GM19043 (cell line): ENCODE results near the gene TMEM121B.
A peak's percentile ranks its signal among the peaks of the same experiment; 100 is the strongest.

Experiments used
- ATAC-seq: cut with Tn5 transposase; IDR thresholded peaks from one replicate; pipeline ENCODE4 v1.9.1; 2021; ENCODE audit warnings: low read depth; ENCODE audit not compliant: unreplicated experiment

The TMEM121B gene

DNA sequence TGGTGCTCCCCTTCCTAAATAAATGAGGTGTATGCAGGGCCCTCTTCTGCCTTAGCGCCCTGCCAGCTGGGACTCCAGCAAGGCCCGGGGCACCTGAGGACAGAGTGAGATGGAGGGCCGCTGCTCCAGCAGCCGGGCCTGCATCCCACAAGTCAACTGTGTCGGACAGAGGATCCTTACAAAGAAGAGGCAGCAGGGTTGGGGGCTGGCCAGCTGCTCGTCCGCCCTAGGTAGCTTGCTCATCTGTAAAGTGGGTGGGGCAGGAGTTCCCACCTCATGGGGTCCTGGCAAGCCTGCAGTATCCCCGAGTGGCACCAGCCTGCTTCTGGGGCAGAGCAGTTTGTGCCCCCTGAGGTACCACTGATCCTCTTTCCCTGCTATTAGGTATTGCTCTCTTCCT lies 7.6 kb downstream of the TMEM121B start:
- ATAC-seq: no peak

DNA sequence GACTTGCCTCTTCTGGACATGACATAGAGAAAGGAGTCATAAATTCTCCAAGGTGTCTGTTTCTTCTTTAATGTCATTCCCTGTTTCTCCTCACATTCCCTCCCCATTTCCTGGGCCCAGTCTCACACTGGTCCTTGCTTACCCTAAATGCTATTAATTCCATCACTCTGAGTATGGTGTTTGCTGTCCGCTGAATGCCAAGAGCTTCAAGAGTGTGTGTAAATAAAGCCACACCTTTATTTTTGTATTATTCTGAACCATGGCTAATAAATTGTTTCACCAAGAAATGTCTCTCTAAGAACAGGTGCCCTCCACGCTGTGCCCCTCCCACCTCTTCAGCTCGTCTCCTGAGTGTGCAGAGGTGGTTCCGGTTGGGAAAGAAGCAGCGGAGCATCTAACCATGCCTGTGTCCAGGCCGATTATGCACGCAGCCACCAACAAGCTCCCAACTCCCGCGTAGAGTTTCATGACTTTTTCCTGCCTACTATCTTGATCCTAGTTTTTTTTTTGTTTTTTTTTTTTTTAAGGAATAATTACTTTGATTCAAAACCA lies 8.6 kb downstream of the TMEM121B start:
- ATAC-seq: no peak

DNA sequence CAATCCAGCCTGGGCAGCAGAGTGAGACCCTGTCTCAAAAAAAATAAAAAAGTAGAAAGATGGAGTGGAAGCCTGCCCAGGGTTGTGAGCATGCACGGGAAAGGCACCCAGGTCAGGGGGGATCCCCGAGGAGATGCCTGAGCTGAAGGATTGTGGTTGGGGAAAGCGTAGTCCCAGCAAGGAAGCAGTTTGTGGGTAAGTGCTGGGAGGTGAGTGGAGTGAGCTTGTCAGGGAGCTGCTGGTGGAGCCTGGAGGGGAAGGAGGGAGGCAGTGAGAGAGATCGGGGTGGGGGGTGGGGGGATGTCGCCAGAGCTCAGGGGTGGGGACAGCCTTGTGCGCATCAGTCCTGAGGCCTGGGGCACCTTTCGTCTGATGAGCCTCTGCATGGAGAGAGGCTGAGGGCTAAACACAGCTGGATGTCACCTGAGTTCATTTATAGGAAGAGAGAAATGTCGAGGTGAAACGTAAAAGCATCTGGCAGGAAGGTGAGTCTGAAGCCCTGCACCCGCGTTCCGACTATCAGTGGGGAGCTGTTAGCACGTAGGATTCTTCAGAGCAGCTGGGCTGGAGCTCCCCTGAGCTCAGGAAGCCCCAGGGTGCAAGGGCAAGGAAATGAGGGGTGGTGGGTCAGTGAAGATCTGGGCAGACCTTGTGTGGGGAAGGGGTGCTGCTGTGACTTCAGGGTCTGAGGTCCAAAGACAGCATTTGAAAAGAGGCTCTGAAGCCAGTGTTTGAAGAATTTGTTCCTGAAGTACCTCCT lies 10.2 kb downstream of the TMEM121B start:
- ATAC-seq: no peak

DNA sequence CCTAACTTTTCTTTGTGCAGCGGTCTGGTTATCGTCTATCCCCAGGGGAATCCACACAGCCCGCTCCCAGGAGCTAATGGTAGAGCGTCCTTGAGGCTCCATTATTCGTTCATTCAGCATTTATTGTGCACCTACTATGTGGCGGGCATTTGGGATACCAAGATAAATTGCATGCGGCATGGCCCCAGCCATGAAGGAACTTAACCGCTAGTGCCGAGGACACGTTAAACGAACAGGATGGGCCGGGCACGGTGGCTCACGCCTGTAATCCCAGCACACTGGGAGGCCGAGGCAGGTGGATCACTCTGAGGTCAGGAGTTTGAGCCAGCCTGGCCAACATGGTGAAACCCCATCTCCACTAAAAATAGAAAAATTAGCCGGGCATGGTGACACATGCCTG lies 11.2 kb downstream of the TMEM121B start:
- ATAC-seq: no peak

DNA sequence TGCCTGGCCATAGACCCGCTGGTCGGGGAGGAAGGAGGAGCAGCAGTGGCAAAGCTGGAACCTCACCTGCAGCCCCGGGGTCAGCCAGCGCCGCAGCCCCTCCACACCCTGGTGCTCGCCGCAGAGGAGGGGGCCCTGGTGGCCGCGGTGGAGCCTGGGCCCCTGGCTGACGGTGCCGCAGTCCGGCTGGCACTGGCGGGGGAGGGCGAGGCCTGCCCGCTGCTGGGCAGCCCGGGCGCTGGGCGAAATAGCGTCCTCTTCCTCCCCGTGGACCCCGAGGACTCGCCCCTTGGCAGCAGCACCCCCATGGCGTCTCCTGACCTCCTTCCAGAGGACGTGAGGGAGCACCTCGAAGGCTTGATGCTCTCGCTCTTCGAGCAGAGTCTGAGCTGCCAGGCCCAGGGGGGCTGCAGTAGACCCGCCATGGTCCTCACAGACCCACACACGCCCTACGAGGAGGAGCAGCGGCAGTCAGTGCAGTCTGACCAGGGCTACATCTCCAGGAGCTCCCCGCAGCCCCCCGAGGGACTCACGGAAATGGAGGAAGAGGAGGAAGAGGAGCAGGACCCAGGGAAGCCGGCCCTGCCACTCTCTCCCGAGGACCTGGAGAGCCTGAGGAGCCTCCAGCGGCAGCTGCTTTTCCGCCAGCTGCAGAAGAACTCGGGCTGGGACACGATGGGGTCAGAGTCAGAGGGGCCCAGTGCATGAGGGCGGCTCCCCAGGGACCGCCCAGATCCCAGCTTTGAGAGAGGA lies 11.9 kb downstream of the TMEM121B start:
- ATAC-seq: no peak

DNA sequence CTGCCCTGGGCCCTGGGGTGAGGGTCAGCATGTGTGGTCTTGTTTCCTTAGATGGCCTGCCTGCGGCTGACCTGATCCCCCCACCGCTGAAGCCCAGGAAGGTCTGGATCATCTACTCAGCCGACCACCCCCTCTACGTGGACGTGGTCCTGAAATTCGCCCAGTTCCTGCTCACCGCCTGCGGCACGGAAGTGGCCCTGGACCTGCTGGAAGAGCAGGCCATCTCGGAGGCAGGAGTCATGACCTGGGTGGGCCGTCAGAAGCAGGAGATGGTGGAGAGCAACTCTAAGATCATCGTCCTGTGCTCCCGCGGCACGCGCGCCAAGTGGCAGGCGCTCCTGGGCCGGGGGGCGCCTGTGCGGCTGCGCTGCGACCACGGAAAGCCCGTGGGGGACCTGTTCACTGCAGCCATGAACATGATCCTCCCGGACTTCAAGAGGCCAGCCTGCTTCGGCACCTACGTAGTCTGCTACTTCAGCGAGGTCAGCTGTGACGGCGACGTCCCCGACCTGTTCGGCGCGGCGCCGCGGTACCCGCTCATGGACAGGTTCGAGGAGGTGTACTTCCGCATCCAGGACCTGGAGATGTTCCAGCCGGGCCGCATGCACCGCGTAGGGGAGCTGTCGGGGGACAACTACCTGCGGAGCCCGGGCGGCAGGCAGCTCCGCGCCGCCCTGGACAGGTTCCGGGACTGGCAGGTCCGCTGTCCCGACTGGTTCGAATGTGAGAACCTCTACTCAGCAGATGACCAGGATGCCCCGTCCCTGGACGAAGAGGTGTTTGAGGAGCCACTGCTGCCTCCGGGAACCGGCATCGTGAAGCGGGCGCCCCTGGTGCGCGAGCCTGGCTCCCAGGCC lies 12.7 kb downstream of the TMEM121B start:
- ATAC-seq: no peak

DNA sequence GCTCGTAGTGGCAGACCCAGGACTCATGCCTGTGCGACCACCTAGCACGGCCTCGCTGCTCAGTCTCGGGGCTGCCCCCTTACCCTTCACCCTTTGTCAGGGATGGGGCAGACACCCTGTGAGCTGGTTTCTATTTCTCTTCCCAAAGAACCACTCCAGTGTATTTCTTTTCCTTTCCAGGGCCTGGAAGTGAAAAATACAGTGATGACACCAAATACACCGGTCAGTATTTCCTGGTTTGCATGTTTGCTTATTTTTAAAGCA lies 13.7 kb downstream of the TMEM121B start:
- no peak for ATAC-seq

DNA sequence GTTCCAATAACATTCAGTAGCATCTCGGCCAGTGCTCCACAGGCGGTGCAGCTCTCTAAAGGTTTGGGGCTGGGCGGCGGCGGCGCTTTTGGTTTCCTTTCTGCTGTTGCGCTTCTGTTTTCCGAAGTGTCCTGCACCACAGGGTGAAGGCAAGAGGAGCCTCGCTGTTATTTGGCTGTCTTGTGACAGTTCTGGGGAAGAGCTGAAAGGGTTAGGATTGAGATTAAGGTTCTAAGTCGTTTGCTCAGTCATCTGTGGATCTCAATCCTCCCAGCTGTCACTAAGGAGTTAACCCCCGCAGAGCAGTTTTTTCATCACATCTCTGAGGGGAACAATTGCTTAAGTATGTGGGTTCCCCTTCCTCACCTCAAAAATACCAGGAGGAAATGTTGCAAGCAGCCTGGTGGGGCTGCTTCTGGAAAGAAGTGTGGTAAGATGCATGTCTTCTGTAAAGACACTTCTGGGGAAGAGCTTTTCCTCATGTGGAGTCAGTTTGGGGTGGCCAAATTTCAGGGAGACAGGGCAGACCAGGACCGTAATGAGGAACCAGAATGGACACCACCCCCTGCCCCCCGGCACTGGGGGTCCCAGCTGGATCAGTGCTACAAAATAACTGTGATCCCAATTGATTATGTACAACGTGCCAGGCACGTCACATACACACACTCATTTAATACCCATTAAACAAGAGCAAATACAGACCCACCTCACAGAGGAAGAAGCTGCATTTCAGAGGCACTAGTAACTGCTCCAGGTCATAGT lies 14.2 kb downstream of the TMEM121B start:
- ATAC-seq: no peak

DNA sequence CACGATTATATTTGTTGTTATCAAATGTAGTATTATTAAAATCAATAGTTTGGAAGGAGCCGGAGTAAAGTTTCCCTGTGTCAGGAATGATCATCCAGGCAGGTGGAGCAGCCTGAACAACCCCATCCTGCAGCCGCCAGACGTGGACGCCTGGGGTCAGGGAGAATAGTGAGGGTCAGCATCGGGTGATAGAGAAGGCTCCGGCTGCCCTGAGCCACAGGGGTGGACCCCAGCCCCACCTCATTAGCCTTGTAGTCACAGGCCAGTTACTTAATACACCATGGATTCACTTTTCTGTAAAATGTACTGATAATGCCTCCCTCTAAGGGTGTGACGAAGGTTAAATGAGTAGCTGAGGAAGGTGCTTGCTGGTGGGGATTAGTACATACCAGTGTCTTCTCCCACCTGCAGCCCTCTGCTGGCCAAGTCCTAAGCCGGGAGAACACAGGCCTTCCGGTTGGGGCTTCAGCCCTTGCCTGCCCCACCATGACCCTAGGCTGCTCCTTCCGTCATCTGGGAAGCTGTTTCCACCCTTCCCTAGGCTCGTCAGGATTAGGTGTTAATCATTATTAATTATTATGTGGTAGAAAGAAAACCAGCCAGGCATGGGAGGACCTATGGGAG lies 14.9 kb downstream of the TMEM121B start:
- ATAC-seq: no peak

DNA sequence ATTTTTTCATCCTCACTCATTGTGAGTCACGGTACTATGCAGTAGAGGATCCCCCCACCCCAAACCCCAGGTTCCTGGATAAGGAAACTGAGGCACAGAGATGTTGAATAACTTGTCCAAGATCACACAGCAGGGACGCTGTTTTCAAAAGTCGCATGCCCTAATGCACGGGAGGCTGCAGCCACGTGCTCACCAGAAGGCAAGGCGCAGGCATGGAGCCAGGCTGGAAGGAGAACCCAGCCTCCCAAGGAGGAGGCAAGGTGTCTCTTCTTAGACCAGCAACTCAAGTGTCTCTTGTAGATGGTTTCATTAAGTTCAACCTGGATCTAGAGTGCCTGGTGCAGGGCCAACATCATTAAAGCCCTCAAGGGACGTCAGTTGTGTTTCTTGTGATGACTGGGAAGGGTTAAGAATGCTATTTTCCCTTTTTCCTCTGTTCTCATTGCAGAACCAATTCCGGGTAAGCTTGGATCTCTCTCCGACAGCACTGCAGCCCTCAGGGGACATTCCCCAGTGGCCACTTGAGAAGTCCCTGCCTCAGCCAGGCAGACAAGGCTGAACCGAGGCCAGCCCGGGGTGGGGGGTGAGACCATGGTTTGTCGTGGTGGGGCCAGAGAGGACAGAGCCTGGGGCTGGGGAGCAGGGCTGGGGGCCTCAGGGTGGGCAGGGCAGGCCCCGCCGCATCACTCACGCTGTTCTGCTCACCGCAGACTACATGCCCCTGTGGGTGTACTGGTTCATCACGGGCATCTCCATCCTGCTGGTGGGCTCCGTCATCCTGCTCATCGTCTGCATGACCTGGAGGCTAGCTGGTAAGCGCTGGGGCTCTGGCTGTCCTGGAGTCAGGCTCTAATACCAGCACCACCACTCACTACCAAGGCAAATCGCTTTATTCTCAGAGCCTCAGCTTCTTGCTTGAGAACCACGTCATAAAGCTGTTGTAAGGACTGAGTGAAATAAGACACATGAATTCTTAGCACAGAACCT lies 15.7 kb downstream of the TMEM121B start:
- ATAC-seq: no peak

DNA sequence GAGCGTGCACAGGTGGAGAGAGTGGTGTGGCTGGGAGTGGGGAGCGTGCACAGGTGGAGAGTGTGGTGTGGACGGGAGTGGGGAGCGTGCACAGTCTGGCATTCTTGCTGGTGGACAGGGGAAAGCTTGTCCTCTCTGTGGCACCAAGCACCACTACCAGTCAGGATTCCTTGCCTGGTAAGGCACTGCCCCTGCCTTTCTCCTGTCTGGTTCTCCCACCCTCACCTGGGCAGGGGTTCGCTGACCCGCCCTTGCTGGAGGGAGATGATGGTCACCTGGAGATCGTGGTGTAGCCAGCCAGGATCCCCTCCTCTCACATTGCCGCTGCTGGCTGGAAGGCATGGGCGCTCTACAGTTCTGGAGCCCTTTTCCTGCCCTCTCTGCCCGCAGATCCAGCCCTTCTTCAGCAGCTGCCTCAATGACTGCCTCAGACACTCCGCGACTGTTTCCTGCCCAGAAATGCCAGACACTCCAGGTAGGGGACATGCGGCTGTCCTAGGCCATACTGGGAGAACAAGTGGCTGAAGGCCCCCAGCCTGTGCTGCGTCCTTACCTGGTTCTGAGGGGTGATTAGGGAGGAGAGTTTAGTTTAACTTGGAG lies 16.7 kb downstream of the TMEM121B start:
- ATAC-seq: no peak

DNA sequence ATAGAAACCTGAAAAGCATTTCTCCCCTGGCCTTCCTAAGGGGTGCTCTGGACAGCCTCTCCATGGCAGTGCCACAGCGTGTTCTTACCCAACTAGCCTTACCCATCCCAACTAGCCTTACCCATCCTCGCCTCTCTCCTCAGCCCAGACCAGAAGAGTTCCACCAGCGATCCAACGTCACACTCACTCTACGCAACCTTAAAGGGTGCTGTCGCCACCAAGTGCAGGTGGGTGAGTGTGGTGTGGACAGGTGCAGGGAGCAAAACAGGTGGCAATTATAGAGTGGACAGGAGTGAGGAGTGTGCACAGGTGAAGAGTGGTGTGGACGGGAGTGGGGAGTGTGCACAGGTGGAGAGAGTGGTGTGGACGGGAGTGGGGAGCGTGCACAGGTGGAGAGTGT lies 17.8 kb downstream of the TMEM121B start:
- no peak for ATAC-seq

DNA sequence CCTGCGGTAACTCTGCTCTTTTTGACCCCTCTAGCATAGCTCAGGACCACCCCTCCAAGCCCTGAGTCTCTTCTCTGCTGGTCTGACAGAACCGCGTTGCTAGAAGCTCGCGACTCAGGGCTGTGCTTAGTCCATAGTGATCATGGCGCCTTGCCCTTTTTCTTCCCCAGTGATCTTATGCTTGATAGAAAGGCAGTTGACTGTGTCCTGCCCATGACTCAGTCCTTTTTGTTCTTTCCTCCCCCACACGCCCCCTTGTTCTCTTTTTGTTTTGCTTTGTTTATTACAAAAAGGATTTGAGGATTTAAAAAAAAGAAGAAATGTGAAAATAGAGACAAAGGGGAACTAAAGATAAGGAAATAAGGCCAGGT lies 18.9 kb downstream of the TMEM121B start:
- ATAC-seq: no peak

DNA sequence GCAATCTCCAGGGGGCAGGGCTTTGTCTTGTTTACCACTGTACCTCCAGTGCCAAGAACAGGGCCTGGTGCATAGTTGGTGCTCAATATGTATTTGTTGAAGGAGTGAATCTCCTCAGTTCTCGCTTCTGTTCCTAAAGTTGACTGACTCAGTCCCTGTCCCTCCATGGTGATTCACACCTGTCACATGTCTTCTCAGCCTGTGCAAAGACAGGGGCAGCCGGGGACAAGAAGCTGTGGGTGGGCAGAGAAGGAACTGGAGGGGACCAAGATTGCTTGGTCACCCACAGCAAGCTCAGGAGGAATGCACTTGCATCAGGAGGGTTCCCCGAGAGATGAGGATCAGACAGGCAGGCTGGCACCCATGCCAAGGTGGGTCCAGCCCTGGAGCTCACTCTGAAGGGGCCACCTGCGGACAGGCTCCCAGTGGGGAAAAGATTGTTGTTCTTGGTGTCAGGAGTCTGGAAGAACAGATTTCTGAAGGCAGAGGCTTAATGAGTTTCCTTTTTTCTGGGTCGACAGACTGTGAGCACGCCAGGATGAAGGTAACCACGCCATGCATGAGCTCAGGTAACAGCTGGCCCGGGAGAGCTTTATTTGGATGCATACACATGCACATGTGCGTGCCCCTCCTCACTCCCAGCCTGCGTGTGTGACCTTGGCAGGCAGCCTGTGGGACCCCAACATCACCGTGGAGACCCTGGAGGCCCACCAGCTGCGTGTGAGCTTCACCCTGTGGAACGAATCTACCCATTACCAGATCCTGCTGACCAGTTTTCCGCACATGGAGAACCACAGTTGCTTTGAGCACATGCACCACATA lies 19.5 kb downstream of the TMEM121B start:
- ATAC-seq: no peak

DNA sequence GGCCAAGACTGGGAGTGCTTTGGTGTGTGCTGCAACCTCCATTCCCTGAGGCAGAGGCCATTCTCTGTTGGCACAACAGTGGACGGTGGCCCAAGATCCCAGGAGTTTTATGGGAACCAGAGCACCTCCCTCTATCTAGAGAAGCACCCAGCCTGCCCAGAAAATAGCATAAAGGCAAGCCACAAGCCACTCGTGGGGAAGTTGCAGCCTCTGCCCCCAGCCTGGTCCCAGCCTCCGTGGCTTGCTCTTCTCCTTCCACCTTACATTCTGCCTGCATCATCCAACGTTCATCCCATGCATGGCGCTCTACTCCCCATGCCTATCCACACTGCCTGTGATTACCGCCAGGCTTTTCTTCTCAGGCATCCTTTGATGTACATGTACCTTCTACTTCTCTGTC lies 20.5 kb downstream of the TMEM121B start:
- ATAC-seq: no peak

DNA sequence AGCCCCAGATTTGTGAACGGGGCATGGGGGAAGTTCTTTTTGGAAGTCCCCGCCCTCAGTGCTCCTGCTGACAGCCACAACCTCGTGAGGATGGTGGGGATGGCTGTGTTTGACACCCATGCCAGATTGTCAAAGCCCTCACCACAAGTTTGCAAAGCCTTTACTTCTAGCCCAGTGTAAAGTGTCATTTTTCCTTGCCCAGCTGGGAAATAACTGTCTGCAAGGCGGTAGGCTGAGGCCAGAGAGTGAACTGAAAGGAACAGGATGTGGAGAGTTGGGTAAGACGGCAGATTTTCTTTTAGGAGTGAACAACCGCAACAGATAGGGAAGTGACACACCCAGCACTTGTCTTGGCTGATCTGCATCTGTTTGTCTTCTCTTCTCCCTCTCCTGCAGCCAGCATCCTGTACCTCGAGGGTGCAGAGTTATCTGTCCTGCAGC lies 22.8 kb downstream of the TMEM121B start:
- peak; percentile 53 for ATAC-seq

DNA sequence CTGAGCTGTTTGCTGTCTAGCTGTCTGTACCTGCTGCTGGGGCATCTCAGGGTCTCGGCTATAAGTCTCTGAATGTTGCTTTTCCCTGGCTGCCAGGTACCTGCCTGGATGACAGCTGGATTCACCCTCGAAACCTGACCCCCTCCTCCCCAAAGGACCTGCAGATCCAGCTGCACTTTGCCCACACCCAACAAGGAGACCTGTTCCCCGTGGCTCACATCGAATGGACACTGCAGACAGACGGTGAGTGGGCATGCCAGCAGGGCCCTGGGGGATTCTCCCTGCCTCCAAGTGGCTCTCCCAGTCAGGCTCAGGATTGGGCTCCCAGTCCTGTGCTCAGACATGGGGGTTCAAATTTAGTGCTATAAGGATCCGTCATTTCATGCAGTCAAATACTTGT lies 23.5 kb downstream of the TMEM121B start:
- ATAC-seq: no peak

DNA sequence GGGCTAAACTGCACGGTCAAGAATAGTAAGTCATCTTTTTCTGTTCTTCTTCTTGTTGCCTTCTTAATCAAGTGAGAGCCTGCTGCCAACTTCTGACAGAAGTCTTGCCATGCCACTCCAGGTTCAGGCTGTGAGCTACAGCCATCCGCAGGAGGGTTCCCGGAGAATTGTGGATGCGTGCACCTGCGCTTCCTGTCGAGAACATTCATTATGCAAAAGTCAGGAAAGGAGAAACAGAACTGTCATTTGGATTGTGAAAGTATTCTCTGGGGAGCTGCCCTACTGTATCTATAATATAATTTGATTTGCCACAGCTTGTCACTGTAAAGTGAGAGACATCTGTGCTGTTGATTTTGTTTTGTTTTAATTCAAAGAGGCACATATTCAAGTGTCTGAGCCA lies 24.1 kb downstream of the TMEM121B start:
- no peak for ATAC-seq
